PC-9 (cell line): ENCODE measurements around the gene EPS8L2. TPM values are rescaled to one million over a fixed set of nuclear protein-coding genes. Genes with fewer than 3 reads are reported as not detected.

Source experiments
- BruUV-seq: library from RNA; stranded (reverse); fragments of 400-500 nt; replicated peaks from 2 replicates; lab custom pipeline; 2021; lab: Mats Ljungman, UMichigan
- CTCF ChIA-PET: fragments of 300-600 bp; sonication (Branson Sonifier 250); formaldehyde crosslinking; loops from one replicate; lab custom pipeline; 2022; ENCODE audit warnings: antibody characterized with exemption; lab: Charles Lee
- POLR2A ChIA-PET: fragments of 300-600 bp; sonication (Branson Sonifier 250); formaldehyde crosslinking; loops from one replicate; lab custom pipeline; 2022; ENCODE audit warnings: antibody characterized with exemption; ENCODE audit not compliant: unreplicated experiment; lab: Charles Lee
- DNase-seq, 2 experiments: peaks; one replicate each; pipeline versions ENCODE4 v3.0.0 to v3.0.0-alpha.2; 2015 to 2022; ENCODE audit warnings: mixed read lengths in 1 of 2
- H2AFZ ChIP-seq: fragments of 200-600 bp; sonication (generic); 2 replicates; pipeline ENCODE4 v1.8.1; 2017; ENCODE audit warnings: antibody characterized with exemption
- H3F3A ChIP-seq: fragments of 200-600 bp; sonication (generic); 2 replicates; pipeline ENCODE4 v1.8.1; 2017; ENCODE audit warnings: antibody characterized with exemption, mild to moderate bottlenecking, low read depth; ENCODE audit not compliant: insufficient read depth
- H3K27ac ChIP-seq: fragments of 200-600 bp; sonication (generic); 2 replicates; pipeline ENCODE4 v1.6.1; 2016; ENCODE audit warnings: mixed run types
- H3K27me3 ChIP-seq: fragments of 200-600 bp; sonication (generic); 2 replicates; pipeline ENCODE4 v1.6.1; 2016; ENCODE audit warnings: low read depth, mixed run types; ENCODE audit not compliant: insufficient read depth
- H3K36me3 ChIP-seq: fragments of 200-600 bp; sonication (generic); 2 replicates; pipeline ENCODE4 v1.6.1; 2016; ENCODE audit warnings: low read depth, mixed run types
- H3K4me1 ChIP-seq: fragments of 200-600 bp; sonication (generic); replicated peaks from 2 replicates; pipeline ENCODE4 v1.6.1; 2016; ENCODE audit warnings: mixed run types; ENCODE audit not compliant: insufficient read depth
- H3K4me2 ChIP-seq: fragments of 200-600 bp; sonication (generic); 2 replicates; pipeline ENCODE4 v1.6.1; 2017; ENCODE audit warnings: mixed run types
- H3K4me3 ChIP-seq: fragments of 200-600 bp; sonication (generic); 2 replicates; pipeline ENCODE4 v1.6.1; 2016; ENCODE audit warnings: mixed run types
- H3K79me2 ChIP-seq: fragments of 200-600 bp; sonication (generic); 2 replicates; pipeline ENCODE4 v1.6.1; 2017; ENCODE audit warnings: low read depth, mixed run types
- H3K9me2 ChIP-seq: fragments of 200-600 bp; sonication (generic); 2 replicates; pipeline ENCODE4 v1.8.1; 2017; ENCODE audit warnings: mild to moderate bottlenecking; ENCODE audit not compliant: insufficient read depth
- H3K9me3 ChIP-seq: fragments of 200-600 bp; sonication (generic); 2 replicates; pipeline ENCODE4 v1.8.1; 2016; ENCODE audit warnings: low read depth; ENCODE audit not compliant: insufficient read depth
- H4K20me1 ChIP-seq: fragments of 200-600 bp; sonication (generic); 2 replicates; pipeline ENCODE4 v1.8.1; 2017; ENCODE audit not compliant: insufficient read depth
- EZH2 ChIP-seq: fragments of 200-600 bp; sonication (generic); IDR thresholded peaks from 2 replicates; pipeline ENCODE4 v1.8.0; 2017; ENCODE audit warnings: antibody characterized with exemption, low read depth
- intact Hi-C: fragments of 100-400 bp; cut with micrococcal nuclease; formaldehyde crosslinking; loops from one replicate; pipeline ENCODE4 v1.10.0; 2022; ENCODE audit not compliant: unreplicated experiment
- total RNA-seq: library from RNA; stranded (reverse); gene quantifications from 2 replicates; pipeline ENCODE4 v1.2.3, GENCODE V29; 2021
- TF ChIP-seq, protein P1 (sequence below): fragments of 200-600 bp; sonication (generic); conservative IDR thresholded peaks from 2 replicates; pipeline ENCODE4 v1.6.1; 2017; ENCODE audit warnings: mixed run types, antibody characterized with exemption, mild to moderate bottlenecking, moderate library complexity

EPS8L2 gene
- total RNA-seq, 1 experiment from 2014 or later, result 229 TPM

DNA sequence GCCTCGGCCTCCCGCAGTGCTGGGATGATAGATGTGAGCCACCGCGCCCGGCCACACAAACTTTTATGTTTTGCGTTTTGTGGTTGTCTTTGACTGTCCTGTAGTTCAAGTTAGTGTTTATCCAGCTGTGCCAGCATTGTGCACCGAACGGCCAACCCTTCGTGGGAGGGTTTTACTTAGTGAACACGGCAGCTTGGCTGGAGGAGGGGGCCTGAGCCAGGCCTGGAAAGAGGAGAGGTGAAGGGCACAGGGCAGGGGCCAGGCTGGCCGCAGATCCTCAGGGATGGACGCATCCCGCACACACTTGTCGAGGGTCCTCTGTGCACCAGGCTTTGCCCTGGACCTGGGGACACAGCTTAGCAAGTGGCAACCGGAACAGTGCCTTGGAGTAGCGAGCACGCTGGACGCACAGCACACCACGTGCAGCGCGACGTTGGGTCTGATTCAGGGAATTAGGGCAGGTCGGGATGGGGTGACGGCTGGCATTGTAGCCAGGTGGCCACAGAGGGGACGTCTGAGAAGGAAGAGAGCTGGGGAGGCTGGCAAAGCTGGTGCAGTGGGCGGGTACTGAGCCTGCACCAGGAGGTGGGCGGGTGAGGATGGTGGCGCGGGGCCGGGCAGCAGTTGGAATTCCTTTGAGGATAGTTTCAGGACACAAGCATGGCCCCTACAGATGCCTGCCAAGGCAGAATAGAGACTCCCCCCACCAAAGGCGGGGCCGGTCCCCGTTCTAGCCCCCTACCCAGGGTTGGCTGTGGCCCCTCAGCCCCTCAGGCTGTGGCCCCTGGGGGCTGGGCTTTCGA is 13.4 kb downstream of the EPS8L2 start:
- Histone ChIP-seq H3K27ac (no peak overlapping the region), H3K9me3 (no peaks in the 10 kb centered on the region), H3K9me2 (no peaks in the 10 kb centered on the region), H3K4me1 (no peaks in the 10 kb centered on the region), H3K27me3 (no peaks in the 10 kb centered on the region), H3K4me2 (no peak overlapping the region), H2AFZ (no peak overlapping the region), H3F3A (peaks cover 6% of the 10 kb centered on the region; the same call in 1 of the 2 replicates), H3K4me3 (no peak overlapping the region), H4K20me1 (no peaks in the 10 kb centered on the region), H3K79me2 (peaks cover 5% of the 10 kb centered on the region; the same call in 1 of the 2 replicates), H3K36me3 (no peaks in the 10 kb centered on the region)
- TF ChIP-seq EZH2, result no peak
- TF ChIP-seq, protein P1, sequence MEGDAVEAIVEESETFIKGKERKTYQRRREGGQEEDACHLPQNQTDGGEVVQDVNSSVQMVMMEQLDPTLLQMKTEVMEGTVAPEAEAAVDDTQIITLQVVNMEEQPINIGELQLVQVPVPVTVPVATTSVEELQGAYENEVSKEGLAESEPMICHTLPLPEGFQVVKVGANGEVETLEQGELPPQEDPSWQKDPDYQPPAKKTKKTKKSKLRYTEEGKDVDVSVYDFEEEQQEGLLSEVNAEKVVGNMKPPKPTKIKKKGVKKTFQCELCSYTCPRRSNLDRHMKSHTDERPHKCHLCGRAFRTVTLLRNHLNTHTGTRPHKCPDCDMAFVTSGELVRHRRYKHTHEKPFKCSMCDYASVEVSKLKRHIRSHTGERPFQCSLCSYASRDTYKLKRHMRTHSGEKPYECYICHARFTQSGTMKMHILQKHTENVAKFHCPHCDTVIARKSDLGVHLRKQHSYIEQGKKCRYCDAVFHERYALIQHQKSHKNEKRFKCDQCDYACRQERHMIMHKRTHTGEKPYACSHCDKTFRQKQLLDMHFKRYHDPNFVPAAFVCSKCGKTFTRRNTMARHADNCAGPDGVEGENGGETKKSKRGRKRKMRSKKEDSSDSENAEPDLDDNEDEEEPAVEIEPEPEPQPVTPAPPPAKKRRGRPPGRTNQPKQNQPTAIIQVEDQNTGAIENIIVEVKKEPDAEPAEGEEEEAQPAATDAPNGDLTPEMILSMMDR, result no peak
- CTCF ChIA-PET, result no interaction called here
- DNase-seq, result no peak
- BruUV-seq, result no TSS peak
- POLR2A ChIA-PET, result no interaction called here
- intact Hi-C loops, result loop anchor here (10.0 kb wide), 1 partner anchor 155 kb away; the partner anchor contains the start of genes LMNTD2 and RASSF7

DNA sequence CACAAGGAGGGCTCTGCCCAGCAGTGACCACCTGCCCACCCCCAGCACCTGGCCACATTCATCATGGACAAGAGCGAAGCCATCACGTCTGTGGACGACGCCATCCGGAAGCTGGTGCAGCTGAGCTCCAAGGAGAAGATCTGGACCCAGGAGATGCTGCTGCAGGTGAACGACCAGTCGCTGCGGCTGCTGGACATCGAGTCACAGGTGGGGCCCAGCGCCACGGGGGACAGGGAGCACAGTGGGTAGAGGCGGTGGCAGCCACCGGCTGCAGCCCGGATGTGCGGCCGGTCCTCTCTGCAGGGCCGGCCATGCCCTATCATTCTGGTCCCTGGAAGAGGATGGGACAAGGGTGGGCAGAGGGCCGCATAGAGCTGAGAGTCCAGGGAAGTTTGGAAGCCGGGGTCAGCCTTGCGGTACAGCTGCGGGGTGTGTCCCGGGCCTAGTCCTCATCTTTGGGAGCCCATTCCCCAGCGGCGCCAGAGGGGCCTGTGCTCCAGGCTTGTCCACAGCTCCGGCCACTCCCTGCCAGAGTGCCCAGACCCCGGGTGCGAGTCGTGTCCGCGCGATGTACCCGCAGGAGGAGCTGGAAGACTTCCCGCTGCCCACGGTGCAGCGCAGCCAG is 14.1 kb downstream of the EPS8L2 start:
- Histone ChIP-seq H3K4me3 (no peak overlapping the region), H4K20me1 (no peaks in the 10 kb centered on the region), H3K4me2 (no peak overlapping the region), H3K9me3 (no peaks in the 10 kb centered on the region), H3K4me1 (no peaks in the 10 kb centered on the region), H3K79me2 (peaks cover 5% of the 10 kb centered on the region; the same call in 1 of the 2 replicates), H3K27me3 (no peaks in the 10 kb centered on the region), H2AFZ (no peak overlapping the region), H3F3A (peaks cover 1% of the 10 kb centered on the region; the same call in 1 of the 2 replicates), H3K36me3 (no peaks in the 10 kb centered on the region), H3K27ac (no peak overlapping the region), H3K9me2 (no peaks in the 10 kb centered on the region)
- CTCF ChIA-PET, result no interaction called here
- BruUV-seq, result no TSS peak
- TF ChIP-seq EZH2, result no peak
- TF ChIP-seq, protein P1, result no peak
- POLR2A ChIA-PET, result no interaction called here
- no peak for DNase-seq
- intact Hi-C loops, result loop anchor here (10.0 kb wide), 1 partner anchor 155 kb away; the partner anchor contains the start of genes LMNTD2 and RASSF7

DNA sequence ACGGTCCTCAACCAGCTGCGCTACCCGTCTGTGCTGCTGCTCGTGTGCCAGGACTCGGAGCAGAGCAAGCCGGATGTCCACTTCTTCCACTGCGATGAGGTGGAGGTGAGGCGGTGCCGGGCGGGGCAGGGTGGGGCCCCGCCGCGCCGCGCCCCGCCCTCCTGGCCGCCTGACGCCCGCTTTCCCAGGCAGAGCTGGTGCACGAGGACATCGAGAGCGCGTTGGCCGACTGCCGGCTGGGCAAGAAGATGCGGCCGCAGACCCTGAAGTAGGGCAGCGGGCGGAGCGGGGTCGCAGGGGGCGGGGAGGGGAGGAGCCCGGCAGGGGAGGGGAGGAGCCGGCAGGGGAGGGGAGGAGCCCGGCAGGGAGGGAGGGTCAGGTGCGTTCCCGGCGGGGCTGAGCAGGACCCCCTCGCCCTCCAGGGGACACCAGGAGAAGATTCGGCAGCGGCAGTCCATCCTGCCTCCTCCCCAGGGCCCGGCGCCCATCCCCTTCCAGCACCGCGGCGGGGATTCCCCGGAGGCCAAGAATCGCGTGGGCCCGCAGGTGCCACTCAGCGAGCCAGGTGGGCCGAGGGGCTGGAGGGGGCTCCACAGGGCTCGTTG is 14.7 kb downstream of the EPS8L2 start:
- no peaks in the 10 kb centered on the region; the same call in 1 of the 2 replicates for H3F3A ChIP-seq
- CTCF ChIA-PET, result no interaction called here
- BruUV-seq, result no TSS peak
- no peaks in the 10 kb centered on the region for H3K9me2 ChIP-seq
- H3K4me1 ChIP-seq, result no peaks in the 10 kb centered on the region
- H2AFZ ChIP-seq, result no peak overlapping the region
- POLR2A ChIA-PET, result no interaction called here
- DNase-seq, result no peak
- H3K4me3 ChIP-seq, result no peak overlapping the region
- peaks cover 5% of the 10 kb centered on the region; the same call in 1 of the 2 replicates for H3K79me2 ChIP-seq
- TF ChIP-seq EZH2, result no peak
- TF ChIP-seq, protein P1, result no peak
- no peaks in the 10 kb centered on the region for H4K20me1 ChIP-seq
- H3K36me3 ChIP-seq, result no peaks in the 10 kb centered on the region
- H3K4me2 ChIP-seq, result no peak overlapping the region
- H3K27me3 ChIP-seq, result no peaks in the 10 kb centered on the region
- no peaks in the 10 kb centered on the region for H3K9me3 ChIP-seq
- H3K27ac ChIP-seq, result no peak overlapping the region
- intact Hi-C loops, result loop anchor here (10.0 kb wide), 1 partner anchor 156 kb away; the partner anchor contains the start of genes LMNTD2 and RASSF7
